ENCODE results near the gene ABCC1. TPM values are rescaled to one million over a fixed set of nuclear protein-coding genes. Genes with fewer than 3 reads are reported as not detected.
"Not testable (repeated sequence)": the region's sequence is repeated elsewhere in the genome, so short reads cannot be mapped to it uniquely, and the experiment has no call there.

ABCC1 gene
- total RNA-seq, 1 donor from 2014 or later = 17.0 TPM

- Histone ChIP-seq H3K27ac (replicated peaks) (no peak overlapping the region), H3K9me3 (replicated peaks) (no peaks in the 10 kb centered on the region), H3K4me3 (no peak overlapping the region)
Observed at GRCh38 chr16:15953477-15953876, 4.1 kb downstream of the ABCC1 start.

GRCh38 chr16:15953929-15954813 lies 4.8 kb downstream of the ABCC1 start:
- Histone ChIP-seq H3K4me1 (peaks cover 53% of the 10 kb centered on the region), H3K27ac (replicated peaks) (no peak overlapping the region), H3K36me3 (no peaks in the 10 kb centered on the region), H3K27me3 (ENCODE audit: low read depth) (no peaks in the 10 kb centered on the region), H3K9me3 (replicated peaks) (no peaks in the 10 kb centered on the region), H3K4me3 (no peak overlapping the region)
- no peak for DNase-seq
- TF ChIP-seq, protein P1, sequence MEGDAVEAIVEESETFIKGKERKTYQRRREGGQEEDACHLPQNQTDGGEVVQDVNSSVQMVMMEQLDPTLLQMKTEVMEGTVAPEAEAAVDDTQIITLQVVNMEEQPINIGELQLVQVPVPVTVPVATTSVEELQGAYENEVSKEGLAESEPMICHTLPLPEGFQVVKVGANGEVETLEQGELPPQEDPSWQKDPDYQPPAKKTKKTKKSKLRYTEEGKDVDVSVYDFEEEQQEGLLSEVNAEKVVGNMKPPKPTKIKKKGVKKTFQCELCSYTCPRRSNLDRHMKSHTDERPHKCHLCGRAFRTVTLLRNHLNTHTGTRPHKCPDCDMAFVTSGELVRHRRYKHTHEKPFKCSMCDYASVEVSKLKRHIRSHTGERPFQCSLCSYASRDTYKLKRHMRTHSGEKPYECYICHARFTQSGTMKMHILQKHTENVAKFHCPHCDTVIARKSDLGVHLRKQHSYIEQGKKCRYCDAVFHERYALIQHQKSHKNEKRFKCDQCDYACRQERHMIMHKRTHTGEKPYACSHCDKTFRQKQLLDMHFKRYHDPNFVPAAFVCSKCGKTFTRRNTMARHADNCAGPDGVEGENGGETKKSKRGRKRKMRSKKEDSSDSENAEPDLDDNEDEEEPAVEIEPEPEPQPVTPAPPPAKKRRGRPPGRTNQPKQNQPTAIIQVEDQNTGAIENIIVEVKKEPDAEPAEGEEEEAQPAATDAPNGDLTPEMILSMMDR (IDR thresholded peaks at IDR 0.05; ENCODE audit: borderline replicate concordance) = no peak
- intact Hi-C loops (cut with micrococcal nuclease) = no loop called here

More at GRCh38 chr16:15953477-15953876, 4.1 kb downstream of the ABCC1 start:
- DNase-seq = no peak
- TF ChIP-seq, protein P1 (IDR thresholded peaks at IDR 0.05; ENCODE audit: borderline replicate concordance) = no peak
- intact Hi-C loops (cut with micrococcal nuclease) = no loop called here
- no peaks in the 10 kb centered on the region for H3K36me3 ChIP-seq
- peaks cover 56% of the 10 kb centered on the region for H3K4me1 ChIP-seq
- H3K27me3 ChIP-seq (ENCODE audit: low read depth) = no peaks in the 10 kb centered on the region

GRCh38 chr16:15954814-15955151 lies 5.4 kb downstream of the ABCC1 start:
- Histone ChIP-seq H3K4me3 (no peak overlapping the region), H3K27ac (replicated peaks) (no peak overlapping the region), H3K36me3 (no peaks in the 10 kb centered on the region), H3K27me3 (ENCODE audit: low read depth) (no peaks in the 10 kb centered on the region), H3K9me3 (replicated peaks) (no peaks in the 10 kb centered on the region), H3K4me1 (peaks cover 57% of the 10 kb centered on the region)
- no peak for DNase-seq
- TF ChIP-seq, protein P1 (IDR thresholded peaks at IDR 0.05; ENCODE audit: borderline replicate concordance) = no peak
- intact Hi-C loops (cut with micrococcal nuclease) = no loop called here

GRCh38 chr16:15955425-15955824 lies 6.0 kb downstream of the ABCC1 start:
- Histone ChIP-seq H3K9me3 (replicated peaks) (no peaks in the 10 kb centered on the region), H3K4me1 (peaks cover 55% of the 10 kb centered on the region), H3K36me3 (no peaks in the 10 kb centered on the region), H3K27ac (replicated peaks) (no peak overlapping the region), H3K4me3 (no peak overlapping the region), H3K27me3 (ENCODE audit: low read depth) (no peaks in the 10 kb centered on the region)
- TF ChIP-seq, protein P1 (IDR thresholded peaks at IDR 0.05; ENCODE audit: borderline replicate concordance) = no peak
- DNase-seq = no peak
- intact Hi-C loops (cut with micrococcal nuclease) = no loop called here

DNA sequence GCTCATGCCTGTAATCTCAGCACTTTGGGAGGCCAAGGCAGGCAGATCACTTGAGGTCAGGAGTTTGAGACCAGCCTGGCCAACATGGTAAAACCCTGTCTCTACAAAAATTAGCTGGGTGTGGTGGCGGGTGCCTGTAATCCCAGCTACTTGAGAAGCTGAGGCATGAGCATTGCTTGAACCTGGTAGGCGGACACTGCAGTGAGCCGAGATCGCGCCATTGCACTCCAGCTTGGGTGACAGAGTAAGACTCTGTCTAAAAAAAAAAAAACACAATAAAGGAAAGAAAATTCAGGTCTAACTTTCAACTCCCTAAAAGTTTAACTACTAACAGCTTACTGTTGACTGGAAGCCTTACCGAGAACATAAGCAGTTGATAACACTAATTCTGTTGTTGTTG lies 6.7 kb downstream of the ABCC1 start:
- H3K27ac ChIP-seq (replicated peaks); H3K9me3 ChIP-seq (replicated peaks); intact Hi-C loops (cut with micrococcal nuclease); DNase-seq; H3K36me3 ChIP-seq; H3K4me3 ChIP-seq; H3K27me3 ChIP-seq (ENCODE audit: low read depth): not testable (repeated sequence)
- H3K4me1 ChIP-seq = peaks cover 55% of the 10 kb centered on the region

- TF ChIP-seq, protein P1 (IDR thresholded peaks at IDR 0.05; ENCODE audit: borderline replicate concordance) = no peak
- H3K27me3 ChIP-seq (ENCODE audit: low read depth) = no peaks in the 10 kb centered on the region
- peaks cover 51% of the 10 kb centered on the region for H3K4me1 ChIP-seq
- H3K9me3 ChIP-seq (replicated peaks) = no peaks in the 10 kb centered on the region
- intact Hi-C loops (cut with micrococcal nuclease) = no loop called here
- H3K36me3 ChIP-seq = no peaks in the 10 kb centered on the region
- DNase-seq = no peak
- H3K27ac ChIP-seq (replicated peaks) = peak overlapping the region; percentile 68
- no peak overlapping the region for H3K4me3 ChIP-seq
Observed at GRCh38 chr16:15958703-15959348, 9.4 kb downstream of the ABCC1 start.

All from left ventricle myocardium inferior (tissue), 1 donor.